Activated CD4-positive, alpha-beta T cell treated with anti-CD3 and anti-CD28 coated beads, Interleukin-2, amount 10 ng/mL, durations not matched to agents 24 days and 14 days (primary cell): Measurements from ENCODE around the gene ITM2A. TPM values are rescaled to one million over a fixed set of nuclear protein-coding genes. Genes with fewer than 3 reads are reported as not detected.

Source experiments
- DNase-seq: peaks from one replicate; pipeline ENCODE4 v3.0.0; 2022
- H3K27ac Mint-ChIP-seq: one replicate; pipeline ENCODE4 v1.8.0; 2022; ENCODE audit warnings: mild to moderate bottlenecking, mixed read lengths
- H3K27me3 Mint-ChIP-seq: one replicate; pipeline ENCODE4 v1.8.0; 2022; ENCODE audit warnings: mixed read lengths
- H3K36me3 Mint-ChIP-seq: one replicate; pipeline ENCODE4 v1.8.0; 2022; ENCODE audit warnings: low read depth, mild to moderate bottlenecking, mixed read lengths
- H3K4me1 Mint-ChIP-seq: one replicate; pipeline ENCODE4 v1.8.0; 2021; ENCODE audit warnings: mixed read lengths
- H3K4me3 Mint-ChIP-seq: one replicate; pipeline ENCODE4 v1.8.0; 2022; ENCODE audit warnings: mild to moderate bottlenecking, moderate library complexity, mixed read lengths
- H3K9me3 Mint-ChIP-seq: one replicate; pipeline ENCODE4 v1.8.0; 2021; ENCODE audit warnings: mixed read lengths
- intact Hi-C: fragments of 100-400 bp; cut with micrococcal nuclease; formaldehyde crosslinking; loops from one replicate; pipeline ENCODE4 v1.15.1; 2023
- total RNA-seq: library from RNA; stranded (reverse); gene quantifications from 2 replicates; pipeline ENCODE4 v1.2.3, GENCODE V29; 2022

The ITM2A gene
- total RNA-seq, 1 donor from 2014 or later: 102 TPM

- H3K27me3 Mint-ChIP-seq: no peaks in the 10 kb centered on the region
- intact Hi-C loops: loop anchor here (2.0 to 10.0 kb wide), 9 partner anchors 45 to 1834 kb away; partner anchors contain the start of genes COX7B, CYSLTR1, HMGN5 and MAGT1
- peak overlapping the region; percentile 99 for H3K4me3 Mint-ChIP-seq
- peaks cover 7% of the 10 kb centered on the region for H3K36me3 Mint-ChIP-seq
- DNase-seq: peak; percentile 56
- peaks cover 24% of the 10 kb centered on the region for H3K4me1 Mint-ChIP-seq
- peak overlapping the region; percentile 99 for H3K27ac Mint-ChIP-seq
- H3K9me3 Mint-ChIP-seq: no peaks in the 10 kb centered on the region
These were observed 773 bp upstream of the ITM2A start for GRCh38 chrX:79367907-79368306.

- H3K27me3 Mint-ChIP-seq: no peaks in the 10 kb centered on the region
- DNase-seq: no peak
- H3K36me3 Mint-ChIP-seq: peaks cover 18% of the 10 kb centered on the region
- peaks cover 32% of the 10 kb centered on the region for H3K4me1 Mint-ChIP-seq
- no peaks in the 10 kb centered on the region for H3K9me3 Mint-ChIP-seq
- H3K4me3 Mint-ChIP-seq: peak overlapping the region; percentile 99
- intact Hi-C loops: loop anchor here (2.0 to 10.0 kb wide), 9 partner anchors 46 to 1836 kb away; partner anchors contain the start of genes COX7B, CYSLTR1, HMGN5 and MAGT1
- H3K27ac Mint-ChIP-seq: peak overlapping the region; percentile 99
These were observed 620 bp downstream of the ITM2A start for GRCh38 chrX:79366556-79366872.

DNA sequence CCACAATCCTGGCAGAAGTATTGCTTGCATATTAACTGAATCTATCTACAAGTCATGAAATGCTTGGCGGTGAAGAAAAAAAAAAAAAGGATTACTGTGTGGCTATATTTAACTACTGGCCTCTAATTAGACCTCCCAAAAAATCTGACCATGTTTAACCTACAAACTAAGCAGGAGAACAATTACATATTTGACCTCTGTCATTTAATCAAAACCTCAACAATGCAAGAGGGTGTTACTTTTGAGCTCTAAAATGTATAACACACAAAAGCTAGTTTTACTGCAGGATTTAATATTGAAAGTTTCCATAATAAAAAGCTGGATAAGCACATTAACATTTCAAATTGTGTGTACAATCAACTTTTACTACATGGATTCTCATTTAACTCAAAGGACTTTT is 1.5 kb downstream of the ITM2A start:
- Mint-ChIP-seq H3K4me1 (peaks cover 36% of the 10 kb centered on the region), H3K36me3 (peaks cover 24% of the 10 kb centered on the region), H3K4me3 (peak overlapping the region; percentile 99), H3K9me3 (no peaks in the 10 kb centered on the region), H3K27me3 (no peaks in the 10 kb centered on the region), H3K27ac (peak overlapping the region; percentile 99)
- intact Hi-C loops: loop anchor here (5.0 to 10.0 kb wide), 4 partner anchors 268 to 1837 kb away; partner anchors contain the start of genes COX7B, CYSLTR1, HMGN5 and MAGT1
- DNase-seq: no peak

DNA sequence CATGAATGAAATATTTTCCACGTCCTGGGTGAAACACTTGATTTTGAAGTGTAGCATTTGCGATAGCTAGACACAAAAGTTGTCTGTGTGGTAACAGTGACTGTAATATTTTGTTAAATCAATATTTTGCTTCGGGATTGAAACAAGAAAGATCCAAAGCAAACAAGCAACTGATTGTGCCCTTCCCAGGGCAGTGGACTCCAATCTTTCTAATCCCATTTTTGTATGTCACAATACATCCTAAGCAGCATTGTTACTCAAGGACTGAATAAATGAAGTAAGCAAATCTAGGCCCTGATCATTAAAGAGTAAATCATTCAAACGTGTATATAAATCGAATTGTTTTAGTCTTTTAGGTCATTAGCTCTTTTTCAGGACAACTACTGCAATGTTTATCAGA is 2.8 kb downstream of the ITM2A start:
- no peak for DNase-seq
- Mint-ChIP-seq H3K27ac (peak overlapping the region; percentile 78), H3K9me3 (no peaks in the 10 kb centered on the region), H3K27me3 (no peaks in the 10 kb centered on the region), H3K4me1 (peaks cover 36% of the 10 kb centered on the region), H3K36me3 (peaks cover 26% of the 10 kb centered on the region), H3K4me3 (peak overlapping the region; percentile 83)
- intact Hi-C loops: loop anchor here (5.0 to 10.0 kb wide), 3 partner anchors 712 to 1470 kb away; partner anchors contain the start of genes COX7B, CYSLTR1 and MAGT1

DNA sequence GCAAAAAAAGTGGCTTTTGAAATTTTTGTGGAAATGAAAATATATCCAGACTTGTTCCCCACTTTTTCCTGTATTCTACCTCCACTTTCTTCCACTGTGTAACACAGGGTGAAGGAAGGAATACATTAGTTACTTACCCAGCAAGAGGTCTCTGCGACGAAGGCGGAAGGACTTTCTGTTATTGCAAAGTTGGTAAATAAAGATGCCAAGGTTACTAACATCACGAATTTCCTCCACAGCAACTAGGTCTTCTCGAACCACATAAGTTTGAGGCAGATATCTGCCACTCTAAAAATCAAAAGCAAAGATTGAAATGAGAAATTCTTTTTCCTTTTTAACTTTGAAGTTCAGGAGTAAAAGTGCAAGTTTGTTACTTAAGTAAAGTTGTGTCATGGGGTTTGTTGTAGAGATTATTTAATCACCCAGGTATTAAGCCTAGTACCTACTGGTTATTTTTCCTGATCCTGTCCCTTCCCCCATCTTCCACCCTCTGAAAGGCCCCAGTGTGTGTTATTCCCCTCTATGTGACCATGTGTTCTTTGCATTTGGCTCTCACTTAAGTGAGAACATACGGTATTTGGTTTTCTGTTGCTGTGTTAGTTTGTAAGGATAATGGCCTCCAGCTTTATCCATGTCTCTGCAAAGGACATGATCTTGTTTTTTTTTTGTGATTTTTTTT is 5.8 kb downstream of the ITM2A start:
- Mint-ChIP-seq H3K9me3 (no peaks in the 10 kb centered on the region), H3K4me3 (peak overlapping the region; percentile 74), H3K27me3 (no peaks in the 10 kb centered on the region), H3K4me1 (peaks cover 23% of the 10 kb centered on the region), H3K27ac (peak overlapping the region; percentile 74), H3K36me3 (peaks cover 42% of the 10 kb centered on the region)
- peak; percentile 69 for DNase-seq
- intact Hi-C loops: loop anchor here (5.0 to 10.0 kb wide), 3 partner anchors 709 to 1467 kb away; partner anchors contain the start of genes COX7B, CYSLTR1 and MAGT1

DNA sequence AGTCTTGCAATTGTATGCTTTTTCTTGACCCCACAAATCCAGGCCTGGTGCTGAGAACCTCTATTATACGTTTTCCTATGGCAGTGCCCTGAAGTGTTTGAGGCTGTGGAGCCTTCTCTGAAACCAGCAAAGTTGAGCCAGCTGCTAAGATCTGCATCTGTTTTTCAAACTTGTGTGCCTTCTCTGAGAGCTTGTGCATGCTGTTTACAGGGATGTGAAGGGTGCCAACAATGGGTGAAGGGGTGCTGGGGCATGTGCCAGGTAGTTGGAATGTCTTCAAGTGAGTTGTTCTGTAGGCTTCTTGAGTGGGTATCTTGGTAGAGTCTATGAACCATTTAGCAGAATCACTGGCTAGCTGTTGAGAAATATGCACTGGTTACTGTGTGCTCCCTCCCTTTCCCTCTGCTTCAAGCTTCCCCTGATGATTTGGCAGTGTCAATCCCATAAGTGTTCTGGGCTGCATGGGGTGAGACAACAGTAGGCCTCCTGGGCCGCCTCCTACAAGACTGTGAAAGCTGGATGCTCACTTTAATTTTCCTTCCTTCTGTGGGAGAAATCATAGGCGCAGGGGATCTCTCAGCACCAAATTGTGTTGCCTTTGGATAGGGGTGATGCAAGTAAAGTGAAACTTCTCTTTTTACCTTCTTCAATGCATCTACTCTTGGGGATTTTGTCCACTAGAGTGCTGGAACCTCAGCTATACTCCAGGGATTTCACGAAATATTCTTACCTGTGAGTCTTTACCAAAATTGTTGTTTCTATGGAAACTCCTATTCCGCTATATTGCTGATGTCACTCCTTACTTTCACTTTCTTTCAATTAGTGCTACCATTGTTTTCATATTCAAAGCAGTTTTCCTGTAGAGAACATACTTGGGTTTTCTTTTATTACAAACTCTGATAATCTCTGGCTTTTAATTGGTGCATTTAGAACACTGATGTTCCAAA is 30.0 kb downstream of the ITM2A start:
- DNase-seq: peak; percentile 56

DNA sequence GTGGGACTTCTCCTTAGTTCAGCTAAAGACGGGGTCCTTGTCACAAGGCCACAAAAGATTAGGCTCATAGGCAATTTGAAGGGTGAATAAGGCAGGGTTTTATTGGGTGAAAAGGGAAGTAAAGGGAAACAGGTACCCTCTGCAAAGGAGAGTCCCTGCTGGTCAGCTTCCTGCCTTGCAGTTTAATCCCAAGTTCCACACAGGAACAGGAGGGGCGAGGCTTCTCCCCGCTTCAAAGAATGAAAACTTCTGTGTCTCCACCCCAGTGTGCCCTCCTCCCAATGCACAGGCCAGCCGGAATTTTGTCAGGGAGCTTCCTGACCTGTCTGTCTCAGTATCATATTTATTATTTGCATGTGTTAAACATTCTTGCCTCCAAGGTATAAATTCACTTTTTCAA is 37.1 kb downstream of the ITM2A start:
- no peak overlapping the region for H3K27ac Mint-ChIP-seq
- no peaks in the 10 kb centered on the region for H3K9me3 Mint-ChIP-seq
- intact Hi-C loops: no loop called here
- no peak overlapping the region for H3K4me3 Mint-ChIP-seq
- no peaks in the 10 kb centered on the region for H3K27me3 Mint-ChIP-seq
- DNase-seq: no peak
- H3K36me3 Mint-ChIP-seq: no peaks in the 10 kb centered on the region
- H3K4me1 Mint-ChIP-seq: peaks cover 11% of the 10 kb centered on the region

More for the DNA sequence above, 30.0 kb downstream of the ITM2A start:
- Mint-ChIP-seq H3K9me3 (peaks cover 3% of the 10 kb centered on the region), H3K27me3 (no peaks in the 10 kb centered on the region), H3K36me3 (peaks cover 3% of the 10 kb centered on the region), H3K27ac (peak overlapping the region; percentile 76), H3K4me1 (peaks cover 21% of the 10 kb centered on the region), H3K4me3 (peak overlapping the region; percentile 77)
- intact Hi-C loops: loop anchor here (1.0 kb wide), 1 partner anchor 12 kb away; no protein-coding TSS in a partner anchor

DNA sequence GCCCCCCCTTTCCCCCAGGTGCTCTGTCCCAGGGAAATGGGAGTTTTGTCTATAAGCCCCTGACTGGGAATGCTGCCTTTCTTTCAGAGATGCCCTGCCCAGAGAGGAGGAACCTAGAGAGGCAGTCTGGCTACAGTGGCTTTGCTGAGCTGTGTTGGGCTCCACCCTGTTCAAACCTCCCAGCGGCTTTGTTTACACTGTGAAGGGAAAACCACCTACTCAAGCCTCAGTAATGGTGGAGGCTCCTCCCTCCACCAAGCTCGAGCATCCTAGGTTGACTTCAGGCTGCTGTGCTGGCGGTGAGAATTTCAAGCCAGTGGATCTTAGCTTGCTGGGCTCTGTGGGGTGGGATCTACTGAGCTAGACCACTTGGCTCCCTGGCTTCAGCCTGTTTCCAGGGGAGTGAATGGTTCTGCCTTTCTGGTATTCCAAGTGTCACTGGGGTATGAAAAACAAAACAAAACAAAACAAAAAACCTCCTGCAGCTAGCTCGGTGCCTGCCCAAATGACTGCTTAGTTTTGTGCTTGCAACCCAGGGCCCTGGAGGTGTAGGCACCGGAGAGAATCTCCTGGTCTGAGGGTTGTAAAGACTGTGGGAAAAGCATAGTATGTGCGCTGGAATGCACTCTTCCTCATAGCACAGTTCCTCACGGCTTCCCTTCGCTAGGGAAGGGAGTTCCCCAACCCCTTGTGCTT is 41.7 kb downstream of the ITM2A start:
- H3K4me3 Mint-ChIP-seq: peak overlapping the region; percentile 82
- peak; percentile 83 for DNase-seq
- H3K9me3 Mint-ChIP-seq: no peaks in the 10 kb centered on the region
- H3K36me3 Mint-ChIP-seq: no peaks in the 10 kb centered on the region
- intact Hi-C loops: loop anchor here (1.0 kb wide), 1 partner anchor 12 kb away; no protein-coding TSS in a partner anchor
- H3K27me3 Mint-ChIP-seq: no peaks in the 10 kb centered on the region
- peaks cover 12% of the 10 kb centered on the region for H3K4me1 Mint-ChIP-seq
- H3K27ac Mint-ChIP-seq: peak overlapping the region; percentile 78

Other genes with a start within 250 kb of the ITM2A start
- gene GPR174, start 222.6 kb downstream of the ITM2A start, total RNA-seq: 13.7 and 13.8 TPM in 2 replicates